ENCODE results near the gene TUFT1.
A peak's percentile ranks its signal among the peaks of the same experiment; 100 is the strongest.

The TUFT1 gene

DNA sequence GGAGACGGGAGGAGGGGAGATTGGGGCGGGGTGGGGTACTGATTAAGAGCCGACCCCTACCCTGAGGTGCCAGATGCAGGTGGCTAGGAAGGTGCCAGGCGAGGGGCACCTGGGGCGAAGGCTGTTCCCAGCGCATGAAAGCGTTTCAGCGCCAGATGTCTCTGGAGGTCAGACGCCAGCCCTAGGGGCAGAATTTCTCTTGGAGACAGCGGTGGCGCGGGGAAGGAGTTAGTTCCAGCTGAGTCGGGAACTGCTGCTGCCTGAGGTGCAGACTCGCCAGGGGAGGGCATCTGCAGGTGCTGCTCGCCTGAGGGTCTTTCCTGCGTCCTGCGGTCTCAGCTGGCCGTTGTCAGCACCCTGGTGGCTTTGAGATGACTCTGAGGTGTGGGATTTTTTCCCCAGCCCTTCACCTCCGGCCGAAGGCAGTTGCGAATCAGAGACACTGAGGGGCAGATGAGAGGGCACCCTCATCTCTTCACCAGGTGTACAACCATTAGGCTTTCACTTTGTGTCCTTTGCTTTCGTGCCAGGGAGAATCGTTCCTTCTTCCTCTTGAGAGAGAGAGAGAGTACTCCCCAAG lies 28.4 kb upstream of the TUFT1 start (continued):
- TF ChIP-seq, protein P1, sequence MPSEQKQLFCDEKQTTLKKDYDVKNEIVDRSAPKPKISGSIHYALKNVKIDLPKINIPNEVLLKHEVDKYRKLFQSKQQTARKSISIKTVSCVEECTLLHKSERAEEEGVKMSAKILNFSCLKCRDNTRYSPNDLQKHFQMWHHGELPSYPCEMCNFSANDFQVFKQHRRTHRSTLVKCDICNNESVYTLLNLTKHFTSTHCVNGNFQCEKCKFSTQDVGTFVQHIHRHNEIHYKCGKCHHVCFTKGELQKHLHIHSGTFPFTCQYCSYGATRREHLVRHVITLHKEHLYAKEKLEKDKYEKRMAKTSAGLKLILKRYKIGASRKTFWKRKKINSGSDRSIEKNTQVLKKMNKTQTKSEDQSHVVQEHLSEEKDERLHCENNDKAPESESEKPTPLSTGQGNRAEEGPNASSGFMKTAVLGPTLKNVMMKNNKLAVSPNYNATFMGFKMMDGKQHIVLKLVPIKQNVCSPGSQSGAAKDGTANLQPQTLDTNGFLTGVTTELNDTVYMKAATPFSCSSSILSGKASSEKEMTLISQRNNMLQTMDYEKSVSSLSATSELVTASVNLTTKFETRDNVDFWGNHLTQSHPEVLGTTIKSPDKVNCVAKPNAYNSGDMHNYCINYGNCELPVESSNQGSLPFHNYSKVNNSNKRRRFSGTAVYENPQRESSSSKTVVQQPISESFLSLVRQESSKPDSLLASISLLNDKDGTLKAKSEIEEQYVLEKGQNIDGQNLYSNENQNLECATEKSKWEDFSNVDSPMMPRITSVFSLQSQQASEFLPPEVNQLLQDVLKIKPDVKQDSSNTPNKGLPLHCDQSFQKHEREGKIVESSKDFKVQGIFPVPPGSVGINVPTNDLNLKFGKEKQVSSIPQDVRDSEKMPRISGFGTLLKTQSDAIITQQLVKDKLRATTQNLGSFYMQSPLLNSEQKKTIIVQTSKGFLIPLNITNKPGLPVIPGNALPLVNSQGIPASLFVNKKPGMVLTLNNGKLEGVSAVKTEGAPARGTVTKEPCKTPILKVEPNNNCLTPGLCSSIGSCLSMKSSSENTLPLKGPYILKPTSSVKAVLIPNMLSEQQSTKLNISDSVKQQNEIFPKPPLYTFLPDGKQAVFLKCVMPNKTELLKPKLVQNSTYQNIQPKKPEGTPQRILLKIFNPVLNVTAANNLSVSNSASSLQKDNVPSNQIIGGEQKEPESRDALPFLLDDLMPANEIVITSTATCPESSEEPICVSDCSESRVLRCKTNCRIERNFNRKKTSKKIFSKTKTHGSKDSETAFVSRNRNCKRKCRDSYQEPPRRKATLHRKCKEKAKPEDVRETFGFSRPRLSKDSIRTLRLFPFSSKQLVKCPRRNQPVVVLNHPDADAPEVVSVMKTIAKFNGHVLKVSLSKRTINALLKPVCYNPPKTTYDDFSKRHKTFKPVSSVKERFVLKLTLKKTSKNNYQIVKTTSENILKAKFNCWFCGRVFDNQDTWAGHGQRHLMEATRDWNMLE (tag by site-specific recombination; conservative IDR thresholded peaks at IDR 0.05; ENCODE audit: low read depth), result no peak
- no peak for TF ChIP-seq ZNF292 (tag by site-specific recombination; IDR thresholded peaks at IDR 0.05; ENCODE audit: borderline replicate concordance, low read depth)
- TF ChIP-seq ZNF768 (tag by site-specific recombination; IDR thresholded peaks at IDR 0.05), result no peak
- no peak for TF ChIP-seq ZNF184 (tag by site-specific recombination; IDR thresholded peaks at IDR 0.05)
- no peak for TF ChIP-seq MZF1 (tag by site-specific recombination; IDR thresholded peaks at IDR 0.05; ENCODE audit: borderline replicate concordance)
- TF ChIP-seq ZNF621 (tag by site-specific recombination; IDR thresholded peaks at IDR 0.05), result no peak
- no peak for TF ChIP-seq ZNF366 (tag by site-specific recombination; conservative IDR thresholded peaks at IDR 0.05)
- no peak for TF ChIP-seq ZNF248 (tag by site-specific recombination; IDR thresholded peaks at IDR 0.05)
- TF ChIP-seq ZNF785 (tag by site-specific recombination; IDR thresholded peaks at IDR 0.05), result no peak
- no peak for TF ChIP-seq ZEB2 (tag by site-specific recombination; IDR thresholded peaks at IDR 0.05)
- no peak for TF ChIP-seq ZNF354C (tag by site-specific recombination; IDR thresholded peaks at IDR 0.05; ENCODE audit: borderline replicate concordance, low read depth)
- TF ChIP-seq ZNF704 (tag by site-specific recombination; IDR thresholded peaks at IDR 0.05), result no peak
- TF ChIP-seq SP7 (tag by site-specific recombination; IDR thresholded peaks at IDR 0.05), result 0 out of 2 replicates have a peak, but pooled peaks have one; percentile 19
- TF ChIP-seq, protein P2, sequence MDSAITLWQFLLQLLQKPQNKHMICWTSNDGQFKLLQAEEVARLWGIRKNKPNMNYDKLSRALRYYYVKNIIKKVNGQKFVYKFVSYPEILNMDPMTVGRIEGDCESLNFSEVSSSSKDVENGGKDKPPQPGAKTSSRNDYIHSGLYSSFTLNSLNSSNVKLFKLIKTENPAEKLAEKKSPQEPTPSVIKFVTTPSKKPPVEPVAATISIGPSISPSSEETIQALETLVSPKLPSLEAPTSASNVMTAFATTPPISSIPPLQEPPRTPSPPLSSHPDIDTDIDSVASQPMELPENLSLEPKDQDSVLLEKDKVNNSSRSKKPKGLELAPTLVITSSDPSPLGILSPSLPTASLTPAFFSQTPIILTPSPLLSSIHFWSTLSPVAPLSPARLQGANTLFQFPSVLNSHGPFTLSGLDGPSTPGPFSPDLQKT (IDR thresholded peaks at IDR 0.05; ENCODE audit: borderline replicate concordance, low read depth, low read length), result no peak
- TF ChIP-seq ZNF324 (tag by site-specific recombination; IDR thresholded peaks at IDR 0.05), result no peak
- no peak for TF ChIP-seq ZBTB1 (tag by site-specific recombination; IDR thresholded peaks at IDR 0.05)
- TF ChIP-seq ZSCAN16 (tag by site-specific recombination; IDR thresholded peaks at IDR 0.05), result no peak
- TF ChIP-seq OVOL3 (tag by site-specific recombination; IDR thresholded peaks at IDR 0.05), result no peak
- peak; percentile 80 for TF ChIP-seq ZNF341 (tag by site-specific recombination; IDR thresholded peaks at IDR 0.05; ENCODE audit: low read depth)
- no peak for TF ChIP-seq ZNF585B (tag by site-specific recombination; IDR thresholded peaks at IDR 0.05)
- no peak for TF ChIP-seq ZNF112 (tag by site-specific recombination; IDR thresholded peaks at IDR 0.05)
- no peak for TF ChIP-seq ZNF530 (tag by site-specific recombination; IDR thresholded peaks at IDR 0.05; ENCODE audit: low read depth)
- TF ChIP-seq TRIM28 (IDR thresholded peaks at IDR 0.05; ENCODE audit: borderline replicate concordance, low read length), result no peak
- no peak for TF ChIP-seq SP2 (tag by site-specific recombination; IDR thresholded peaks at IDR 0.05)
- no peak for TF ChIP-seq ZNF645 (tag by site-specific recombination; IDR thresholded peaks at IDR 0.05)
- peak; percentile 61; the same call in 1 of the 2 replicates for TF ChIP-seq ZNF10 (tag by site-specific recombination; IDR thresholded peaks at IDR 0.05)
- no peak for TF ChIP-seq FEZF1 (tag by site-specific recombination; IDR thresholded peaks at IDR 0.05)
- no peak for TF ChIP-seq ZFP69B (tag by site-specific recombination; IDR thresholded peaks at IDR 0.05)
- TF ChIP-seq ZNF529 (tag by site-specific recombination; IDR thresholded peaks at IDR 0.05; ENCODE audit: insufficient replicate concordance), result no peak
- peak; percentile 56 for TF ChIP-seq ZBTB20 (tag by site-specific recombination; IDR thresholded peaks at IDR 0.05)
- no peak for TF ChIP-seq ZNF140 (tag by site-specific recombination; IDR thresholded peaks at IDR 0.05)
- no peak for TF ChIP-seq INSM2 (tag by site-specific recombination; IDR thresholded peaks at IDR 0.05)
- TF ChIP-seq HOXD13 (CRISPR knock-in tag; IDR thresholded peaks at IDR 0.05; ENCODE audit: borderline replicate concordance), result no peak
